GM18526 (cell line): ENCODE measurements around the gene METTL8.

Source experiments
- POLR2A ChIP-seq: IDR thresholded peaks from 3 replicates; pipeline ENCODE4 v1.6.1; 2011; ENCODE audit not compliant: insufficient read length; ENCODE audit errors: extremely low read depth

Gene METTL8

GRCh38 chr2:171274757-171275156 lies 159.0 kb downstream of the METTL8 start:
- TF ChIP-seq POLR2A, result no peak

GRCh38 chr2:171271971-171272436 lies 161.8 kb downstream of the METTL8 start:
- TF ChIP-seq POLR2A, result no peak

GRCh38 chr2:171271386-171271785 lies 162.4 kb downstream of the METTL8 start:
- no peak for TF ChIP-seq POLR2A

GRCh38 chr2:171267855-171268629 lies 165.7 kb downstream of the METTL8 start:
- TF ChIP-seq POLR2A, result no peak
